ENCODE data around the gene FBXL19.

DNA sequence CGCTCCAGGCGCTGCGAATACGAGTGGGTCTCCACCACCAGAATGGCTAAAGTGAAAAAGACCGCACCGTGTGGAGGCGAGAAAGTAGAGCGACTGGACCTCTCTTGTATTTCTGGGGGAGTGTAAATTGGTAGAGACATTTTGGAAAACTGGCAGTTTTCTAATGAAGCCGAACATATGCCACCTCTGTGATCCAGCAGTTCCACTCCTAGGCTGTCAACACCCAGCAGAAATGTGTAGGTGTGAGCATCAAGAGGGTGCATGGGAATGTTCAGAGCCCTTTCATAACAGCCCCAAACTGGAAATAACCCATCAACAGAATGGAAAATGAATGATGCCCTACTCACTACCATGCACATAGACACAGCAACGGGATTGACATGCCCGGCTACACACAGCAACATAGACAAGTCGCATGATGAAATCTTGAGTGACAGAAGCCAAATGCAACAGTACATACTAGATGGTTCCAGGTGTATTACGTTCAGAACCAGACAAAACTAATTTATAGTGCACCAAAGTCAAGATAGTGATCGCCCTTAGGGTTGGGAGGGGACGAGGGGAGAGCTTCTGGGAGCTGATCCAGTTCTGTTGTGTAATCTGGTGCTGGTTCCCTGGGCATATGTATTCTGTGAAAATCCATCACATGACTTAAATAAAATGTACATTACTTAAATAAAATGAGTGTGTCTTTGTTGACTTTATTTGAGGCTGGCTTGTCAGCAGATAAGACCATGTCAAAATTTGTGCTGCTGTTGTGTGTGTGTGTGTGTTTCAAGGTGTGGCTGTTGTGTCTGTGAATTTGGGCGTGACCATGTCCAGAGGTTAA, 28.6 kb upstream of the FBXL19 start:
- TF ChIP-seq, protein P1, sequence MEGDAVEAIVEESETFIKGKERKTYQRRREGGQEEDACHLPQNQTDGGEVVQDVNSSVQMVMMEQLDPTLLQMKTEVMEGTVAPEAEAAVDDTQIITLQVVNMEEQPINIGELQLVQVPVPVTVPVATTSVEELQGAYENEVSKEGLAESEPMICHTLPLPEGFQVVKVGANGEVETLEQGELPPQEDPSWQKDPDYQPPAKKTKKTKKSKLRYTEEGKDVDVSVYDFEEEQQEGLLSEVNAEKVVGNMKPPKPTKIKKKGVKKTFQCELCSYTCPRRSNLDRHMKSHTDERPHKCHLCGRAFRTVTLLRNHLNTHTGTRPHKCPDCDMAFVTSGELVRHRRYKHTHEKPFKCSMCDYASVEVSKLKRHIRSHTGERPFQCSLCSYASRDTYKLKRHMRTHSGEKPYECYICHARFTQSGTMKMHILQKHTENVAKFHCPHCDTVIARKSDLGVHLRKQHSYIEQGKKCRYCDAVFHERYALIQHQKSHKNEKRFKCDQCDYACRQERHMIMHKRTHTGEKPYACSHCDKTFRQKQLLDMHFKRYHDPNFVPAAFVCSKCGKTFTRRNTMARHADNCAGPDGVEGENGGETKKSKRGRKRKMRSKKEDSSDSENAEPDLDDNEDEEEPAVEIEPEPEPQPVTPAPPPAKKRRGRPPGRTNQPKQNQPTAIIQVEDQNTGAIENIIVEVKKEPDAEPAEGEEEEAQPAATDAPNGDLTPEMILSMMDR (IDR thresholded peaks at IDR 0.05; ENCODE audit: control extremely low read depth in 1 of 3, insufficient read depth in 1 of 3, low read depth in 1 of 3, low read length in 3 of 3): no peak
- TF ChIP-seq POU5F1 (IDR thresholded peaks at IDR 0.05; ENCODE audit: low read depth, low read length): no peak
- no peak for TF ChIP-seq YY1 (IDR thresholded peaks at IDR 0.05; ENCODE audit: low read depth, low read length)
